HepG2 (cell line): ENCODE data around the gene DPYD. TPM values are rescaled to one million over a fixed set of nuclear protein-coding genes. Genes with fewer than 3 reads are reported as not detected.

Source experiments
- ATAC-seq: fragments of 200-7000 bp; cut with Tn5 transposase; 3 replicates; pipeline ENCODE4 v1.9.1; 2020; ENCODE audit warnings: mild to moderate bottlenecking, moderate library complexity
- BruUV-seq: library from RNA; stranded (reverse); fragments of 400-500 nt; replicated peaks from 2 replicates; lab custom pipeline; 2021; lab: Mats Ljungman, UMichigan
- CTCF ChIA-PET: fragments of 300-600 bp; formaldehyde crosslinking; extraction: SDS; loops from one replicate; lab custom pipeline; 2021; ENCODE audit warnings: low total read pairs, inconsistent platforms, low intra/inter-chr PET ratio; lab: Yijun Ruan, JAX
- POLR2A ChIA-PET: fragments of 350-600 bp; sonication (Branson Sonifier 250); formaldehyde crosslinking; loops from one replicate; lab custom pipeline; 2020; ENCODE audit warnings: antibody characterized with exemption, inconsistent platforms; lab: Yijun Ruan, JAX
- DNase-seq: peaks from one replicate; pipeline ENCODE4 v3.0.0-alpha.2; 2015; ENCODE audit warnings: low spot score
- FAIRE-seq: peaks from 3 replicates; lab custom pipeline; 2011; peaks lifted over from hg19 to GRCh38; lab: Jason Lieb, UNC
- H2AFZ ChIP-seq: one replicate; pipeline ENCODE4 v1.6.1; 2011; ENCODE audit warnings: low read length, inconsistent platforms
- H3K27ac ChIP-seq: fragments of 300-600 bp; 3 replicates; pipeline ENCODE4 v1.8.0; 2011; ENCODE audit warnings: mixed run types, mild to moderate bottlenecking, mixed read lengths, low read length, inconsistent platforms; ENCODE audit not compliant: insufficient read depth; ENCODE audit errors: extremely low read length
- H3K27me3 ChIP-seq, 2 experiments: fragments of 200-600 bp in 1 of 2; 2 replicates in 1 of 2; 3 replicates in 1 of 2; pipeline versions ENCODE4 v1.6.0 to v1.8.0; 2011; ENCODE audit warnings: low read length in 2 of 2, mild to moderate bottlenecking in 2 of 2, moderate library complexity in 2 of 2, inconsistent platforms in 1 of 2; ENCODE audit not compliant: insufficient read depth in 2 of 2, control insufficient read depth in 1 of 2
- H3K36me3 ChIP-seq, 2 experiments: fragments of 200-600 bp in 1 of 2; replicated peaks in 1 of 2; 2 replicates in 1 of 2; 3 replicates in 1 of 2; pipeline versions ENCODE4 v1.5.1 to v1.8.0; 2011; ENCODE audit warnings: low read length in 2 of 2, inconsistent platforms in 1 of 2; ENCODE audit not compliant: insufficient read depth in 2 of 2, control insufficient read depth in 1 of 2
- H3K4me1 ChIP-seq: 2 replicates; pipeline ENCODE4 v1.5.1; 2012; ENCODE audit warnings: low read length, inconsistent platforms; ENCODE audit not compliant: insufficient read depth
- H3K4me2 ChIP-seq: 2 replicates; pipeline ENCODE4 v1.6.0; 2011; ENCODE audit warnings: low read depth, low read length, inconsistent platforms
- H3K4me3 ChIP-seq, 3 experiments: fragments of 200-600 bp in 1 of 3; sonication (generic), shearing (Covaris generic) in 1 of 3; replicated peaks in 1 of 3; 2 replicates each; pipeline ENCODE4 v1.5.1; 2011 to 2016; ENCODE audit warnings: low read length in 3 of 3, inconsistent platforms in 2 of 3, low read depth in 2 of 3, mild to moderate bottlenecking in 2 of 3, control low read depth in 1 of 3, mixed read lengths in 1 of 3; ENCODE audit not compliant: insufficient read depth in 1 of 3
- H3K79me2 ChIP-seq: one replicate; pipeline ENCODE4 v1.6.1; 2011; ENCODE audit warnings: low read length, inconsistent platforms; ENCODE audit not compliant: insufficient read depth
- H3K9ac ChIP-seq: 2 replicates; pipeline ENCODE4 v1.6.0; 2011; ENCODE audit warnings: mild to moderate bottlenecking, low read depth, low read length, inconsistent platforms; ENCODE audit not compliant: insufficient read depth
- H3K9me3 ChIP-seq: 2 replicates; pipeline ENCODE4 v1.5.1; 2012; ENCODE audit warnings: mild to moderate bottlenecking, low read length
- H4K20me1 ChIP-seq: 2 replicates; pipeline ENCODE4 v1.6.0; 2011; ENCODE audit warnings: inconsistent platforms, mild to moderate bottlenecking, low read length, moderate library complexity; ENCODE audit not compliant: insufficient read depth
- ASH2L ChIP-seq: fragments of 300-600, 200-600 bp; sonication (generic); IDR thresholded peaks from 2 replicates; pipeline ENCODE4 v1.7.0; 2017; ENCODE audit warnings: low read depth, mild to moderate bottlenecking, moderate library complexity, mixed read lengths, low read length; ENCODE audit not compliant: insufficient read length
- CBX5 ChIP-seq: sonication (generic); formaldehyde crosslinking; IDR thresholded peaks from 2 replicates; pipeline ENCODE4 v1.4.0; 2020; ENCODE audit warnings: missing genetic modification reagents, borderline replicate concordance
- FOXC1 ChIP-seq: sonication (generic); formaldehyde crosslinking; IDR thresholded peaks from 2 replicates; pipeline ENCODE4 v1.8.0; 2022; ENCODE audit warnings: mild to moderate bottlenecking, missing genetic modification reagents, borderline replicate concordance
- GMEB1 ChIP-seq: sonication (generic); formaldehyde crosslinking; IDR thresholded peaks from 2 replicates; pipeline ENCODE4 v1.5.1; 2020; ENCODE audit warnings: missing genetic modification reagents, mild to moderate bottlenecking, borderline replicate concordance
- HHEX ChIP-seq: IDR thresholded peaks from 2 replicates; pipeline ENCODE4 v1.6.1; 2016; ENCODE audit warnings: control low read depth
- HNRNPUL1 ChIP-seq: fragments of 200-400 bp; formaldehyde crosslinking; IDR thresholded peaks from 2 replicates; pipeline ENCODE4 v1.6.1; 2017; ENCODE audit warnings: low read depth, mild to moderate bottlenecking, low read length, moderate library complexity
- MAFK ChIP-seq, 2 experiments: IDR thresholded peaks in 1 of 2; conservative IDR thresholded peaks in 1 of 2; 2 replicates each; pipeline ENCODE4 v1.6.1; 2011; ENCODE audit warnings: improper control_type of control experiment in 2 of 2, low read length in 2 of 2
- MXD1 ChIP-seq: sonication (generic); formaldehyde crosslinking; IDR thresholded peaks from 2 replicates; pipeline ENCODE4 v1.4.0; 2020; ENCODE audit warnings: mild to moderate bottlenecking, missing genetic modification reagents
- PITX1 ChIP-seq: sonication (generic); formaldehyde crosslinking; IDR thresholded peaks from 2 replicates; pipeline ENCODE4 v1.5.1; 2020; ENCODE audit warnings: mild to moderate bottlenecking, missing genetic modification reagents
- TMF1 ChIP-seq: sonication (generic); formaldehyde crosslinking; IDR thresholded peaks from 2 replicates; pipeline ENCODE4 v1.8.1; 2022; ENCODE audit warnings: low read depth, missing genetic modification reagents
- YEATS2 ChIP-seq: sonication (generic); formaldehyde crosslinking; IDR thresholded peaks from 2 replicates; pipeline ENCODE4 v1.4.0; 2020; ENCODE audit warnings: missing genetic modification reagents, borderline replicate concordance
- ZBTB26 ChIP-seq: IDR thresholded peaks from 2 replicates; pipeline ENCODE4 v1.6.1; 2016; ENCODE audit warnings: missing compliant biosample characterization, missing genetic modification reagents, borderline replicate concordance
- ZNF232 ChIP-seq: sonication (generic); formaldehyde crosslinking; IDR thresholded peaks from 2 replicates; pipeline ENCODE4 v1.4.0; 2020; ENCODE audit warnings: missing genetic modification reagents, borderline replicate concordance
- ZNF512B ChIP-seq: sonication (generic); formaldehyde crosslinking; IDR thresholded peaks from 2 replicates; pipeline ENCODE4 v1.5.1; 2020; ENCODE audit warnings: missing genetic modification reagents, mild to moderate bottlenecking, borderline replicate concordance
- ZNF639 ChIP-seq: conservative IDR thresholded peaks from 2 replicates; pipeline ENCODE4 v1.6.1; 2018; ENCODE audit warnings: missing genetic modification reagents
- WGBS: methylation state at CpG from one replicate; pipeline ENCODE4 v1.1.6; 2017; ENCODE audit warnings: low lambda C conversion rate; 5-methylcytosine and 5-hydroxymethylcytosine counted together
- in situ Hi-C: cut with HindIII; loops from 2 replicates; pipeline ENCODE4 v1.10.0; 2017; ENCODE audit warnings: low pct_unique_long_range_greater_than_20kb; ENCODE audit not compliant: extremely low pct_ligation_motif_present
- intact Hi-C: fragments of 100-400 bp; cut with micrococcal nuclease; formaldehyde crosslinking; loops from one replicate; pipeline ENCODE4 v1.10.0; 2022; ENCODE audit not compliant: unreplicated experiment
- polyA plus RNA-seq, 8 experiments: library from polyadenylated mRNA; depleted of rRNA in 3 of 8; stranded (reverse) in 7 of 8; unstranded in 1 of 8; fragments of >200 nt; fragmentation: Illumina TruSeq in 4 of 8; extraction: Trizol in 4 of 8; gene quantifications; 2 replicates each; pipeline versions ENCODE4 v1.2.1 to v1.2.3, GENCODE V29; 2011 to 2016; ENCODE audit warnings: low read depth in 4 of 8, missing spikeins in 1 of 8, mixed read lengths in 1 of 8; ENCODE audit not compliant: insufficient read depth in 1 of 8
- total RNA-seq, 5 experiments: library from RNA; depleted of rRNA; stranded (reverse); fragments of >200 nt; fragmentation: Illumina TruSeq; extraction: Trizol; gene quantifications; 2 replicates each; pipeline ENCODE4 v1.2.3, GENCODE V29; 2016; ENCODE audit warnings: low read depth in 1 of 5

DPYD gene
- total and polyA plus RNA-seq, 2 of the 13 experiments (the other 11 are each of a cell fraction or from before 2014, with no cell fraction given), result 1.3 to 3.4 TPM

GRCh38 chr1:97783751-97784150, 137.1 kb downstream of the DPYD start:
- no peak overlapping the region for H2AFZ ChIP-seq
- in situ Hi-C loops, result no loop called here

More at GRCh38 chr1:97783751-97784150, 137.1 kb downstream of the DPYD start:
- no peak overlapping the region for H3K27ac ChIP-seq
- no peaks in the 10 kb centered on the region for H3K4me1 ChIP-seq
- H3K79me2 ChIP-seq, result no peaks in the 10 kb centered on the region
- ATAC-seq, result no peak
- no peaks in the 10 kb centered on the region for H4K20me1 ChIP-seq
- H3K27me3 ChIP-seq, result no peaks in the 10 kb centered on the region
- ChIA-PET POLR2A (no interaction called here), CTCF (no interaction called here)
- H3K9me3 ChIP-seq, result no peaks in the 10 kb centered on the region
- no peak for FAIRE-seq
- DNase-seq, result no peak
- H3K4me3 ChIP-seq, result no peak overlapping the region
- no peaks in the 10 kb centered on the region for H3K36me3 ChIP-seq
- intact Hi-C loops, result no loop called here
- H3K4me2 ChIP-seq, result no peak overlapping the region
- BruUV-seq, result no TSS peak
- TF ChIP-seq ZNF639 (no peak), FOXC1 (CRISPR knock-in tag) (no peak), ZBTB26 (CRISPR knock-in tag) (no peak), PITX1 (CRISPR knock-in tag) (no peak), HNRNPUL1 (no peak), GMEB1 (CRISPR knock-in tag) (no peak), HHEX (CRISPR knock-in tag) (no peak), MXD1 (CRISPR knock-in tag) (no peak), ASH2L (no peak), YEATS2 (CRISPR knock-in tag) (no peak), ZNF232 (CRISPR knock-in tag) (no peak), MAFK (conservative IDR thresholded peaks at IDR 0.05 in 1 of 2, IDR thresholded peaks at IDR 0.05 in 1 of 2; ENCODE audit: low read length in 2 of 2) (no peak), TMF1 (CRISPR knock-in tag) (no peak), CBX5 (no peak), ZNF512B (no peak)
- H3K9ac ChIP-seq, result no peak overlapping the region
- WGBS, result 84% methylated on average over 2 of the region's 2 CpGs
